NCI-H146 treated with DMSO at 0.1 percent for 48 hours (cell line): ENCODE data around the gene ROPN1B.

Experiments
- DNase-seq: peaks from one replicate; lab custom pipeline; 2025; ENCODE audit not compliant: unreplicated experiment; lab: John Stamatoyannopoulos, UW

ROPN1B gene

DNA sequence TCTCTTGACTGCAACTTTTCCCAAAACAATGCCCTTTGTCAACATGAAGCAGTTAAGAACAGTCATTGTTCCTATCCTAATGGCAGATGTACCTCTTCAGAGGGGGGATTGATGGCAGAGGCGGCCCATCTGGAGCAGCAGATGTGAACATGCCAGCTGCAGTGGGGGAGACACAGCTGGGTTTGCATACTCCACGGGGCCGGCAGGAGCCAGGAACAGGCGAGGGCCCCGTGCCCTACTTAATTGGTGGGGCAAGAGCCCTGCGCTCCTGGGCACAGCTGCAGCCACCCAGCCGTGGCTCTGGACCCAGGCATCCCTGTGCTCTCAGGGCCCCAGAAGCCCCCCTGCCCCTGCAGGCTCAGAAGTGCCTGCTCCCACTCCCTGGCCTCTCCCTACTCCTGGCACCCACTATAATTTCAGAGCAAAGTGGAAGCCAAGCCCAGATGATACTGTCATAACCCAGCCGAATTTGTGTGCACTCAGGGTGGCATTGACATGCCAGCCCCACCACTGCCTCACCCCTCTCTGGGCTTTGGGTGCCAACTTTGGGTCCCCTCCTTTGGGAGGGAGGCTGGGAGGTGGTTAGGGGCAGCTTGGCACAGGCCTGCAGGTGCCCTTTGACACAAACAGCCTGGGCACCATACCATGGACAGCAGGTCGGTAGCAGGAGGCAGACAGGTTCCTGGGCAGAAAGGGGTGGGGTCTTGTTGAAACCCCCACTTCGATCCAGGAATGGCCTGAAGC is 34.6 kb downstream of the ROPN1B start:
- no peak for DNase-seq

GRCh38 chr3:126004217-126004616 is 35.2 kb downstream of the ROPN1B start:
- no peak for DNase-seq

DNA sequence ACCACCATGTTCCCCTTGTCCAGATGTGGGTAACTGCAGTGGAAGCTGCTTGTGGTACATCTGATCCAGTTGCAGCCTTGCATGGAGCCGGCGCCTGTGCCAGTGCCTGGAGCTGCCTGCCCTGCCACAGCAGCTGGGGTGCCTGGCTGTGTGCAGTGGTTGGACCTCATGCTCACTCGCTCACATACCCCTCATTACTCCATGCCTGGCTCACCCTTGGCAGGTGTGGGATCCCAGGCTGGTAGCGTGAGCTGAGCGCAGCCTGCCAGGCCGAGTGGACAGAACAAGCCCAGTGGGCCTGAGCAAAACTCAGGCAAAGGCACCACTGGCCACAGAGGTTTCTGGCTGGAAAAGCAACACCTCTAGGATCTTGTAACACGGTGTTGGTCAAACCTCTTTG is 35.7 kb downstream of the ROPN1B start:
- DNase-seq: no peak

DNA sequence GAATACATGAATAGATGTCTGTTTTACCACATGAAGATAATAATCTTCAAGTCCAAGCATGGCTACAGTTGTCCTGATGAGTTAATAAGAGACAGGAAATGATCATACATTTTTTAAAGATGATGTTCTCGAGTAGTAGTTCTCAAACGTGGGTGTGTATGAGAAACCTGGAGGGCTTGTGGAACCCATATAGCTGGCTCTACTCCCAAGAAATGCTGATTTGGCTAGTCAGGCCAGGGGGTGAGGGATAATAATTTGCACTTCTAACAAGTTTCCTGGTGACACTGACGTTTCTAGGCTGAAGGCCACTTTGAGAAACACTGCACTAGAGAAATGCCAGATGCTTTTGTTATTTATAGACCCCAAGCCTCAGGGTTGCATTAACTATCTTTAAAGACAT is 37.0 kb downstream of the ROPN1B start:
- no peak for DNase-seq

- DNase-seq: no peak
Observed at GRCh38 chr3:126008219-126008618, 39.2 kb downstream of the ROPN1B start.

- no peak for DNase-seq
Observed at GRCh38 chr3:126009181-126009580, 40.2 kb downstream of the ROPN1B start.

DNA sequence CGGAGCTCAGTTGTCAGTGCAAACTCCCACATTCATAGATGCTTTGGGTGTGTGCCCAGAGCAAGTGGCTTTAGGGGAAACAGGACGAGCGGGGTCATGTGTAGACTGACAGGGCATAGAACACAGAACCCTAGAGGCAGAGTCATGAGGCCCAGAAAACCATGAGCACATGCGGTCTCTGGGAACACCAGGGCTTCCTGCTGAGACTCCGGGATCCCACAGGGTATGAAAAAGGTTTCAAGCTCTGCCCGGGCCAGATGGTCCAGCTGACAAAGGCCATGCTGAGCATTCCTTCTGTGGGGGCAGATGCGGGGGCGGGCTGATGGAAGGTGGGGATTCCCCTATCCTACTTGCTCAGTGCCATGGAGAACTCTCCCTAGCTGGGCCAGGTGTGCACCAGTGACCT is 44.8 kb downstream of the ROPN1B start:
- no peak for DNase-seq

DNA sequence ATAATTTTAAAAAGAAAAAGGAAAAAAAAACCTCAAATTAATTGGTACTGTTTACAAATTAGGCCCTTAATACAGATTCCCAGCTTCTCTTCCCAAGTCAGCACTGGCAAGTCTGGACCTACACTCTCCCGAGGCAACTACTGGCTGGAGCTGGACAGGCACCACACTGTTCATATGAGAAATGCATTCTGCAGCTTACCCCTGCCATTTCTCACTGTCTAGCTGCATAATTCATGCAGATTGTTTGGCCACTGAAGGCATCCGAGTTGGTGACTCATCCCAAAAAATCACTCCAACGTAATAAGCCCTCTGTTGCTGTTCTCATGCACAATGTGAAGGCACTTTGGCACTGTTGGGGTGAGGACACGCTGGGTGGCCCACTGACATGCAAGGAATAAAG is 45.3 kb downstream of the ROPN1B start:
- no peak for DNase-seq

GRCh38 chr3:126015075-126015474 is 46.1 kb downstream of the ROPN1B start:
- DNase-seq: no peak

- DNase-seq: no peak
Observed at GRCh38 chr3:126016616-126017015, 47.6 kb downstream of the ROPN1B start.

DNA sequence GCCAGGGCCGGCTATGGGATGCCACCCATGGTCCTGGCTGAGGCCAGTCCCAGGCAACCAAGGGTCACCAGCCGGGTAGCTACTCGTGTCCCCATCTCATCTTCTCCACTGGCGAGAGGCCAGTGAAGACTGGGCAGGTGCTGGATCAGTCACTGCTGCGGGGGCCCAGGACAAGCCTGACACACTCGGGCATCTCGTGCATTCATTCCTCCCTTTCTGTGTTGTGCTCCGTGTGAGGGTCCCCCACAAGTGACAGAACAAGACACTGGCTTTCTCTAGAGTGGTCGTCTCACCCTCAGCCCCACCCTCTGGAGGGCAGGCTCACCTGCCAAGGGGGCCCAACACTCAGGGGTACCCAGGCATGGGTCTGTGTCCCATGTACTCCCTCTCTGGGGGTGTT is 48.4 kb downstream of the ROPN1B start:
- no peak for DNase-seq

GRCh38 chr3:126018545-126018944 is 49.6 kb downstream of the ROPN1B start:
- DNase-seq: no peak

DNA sequence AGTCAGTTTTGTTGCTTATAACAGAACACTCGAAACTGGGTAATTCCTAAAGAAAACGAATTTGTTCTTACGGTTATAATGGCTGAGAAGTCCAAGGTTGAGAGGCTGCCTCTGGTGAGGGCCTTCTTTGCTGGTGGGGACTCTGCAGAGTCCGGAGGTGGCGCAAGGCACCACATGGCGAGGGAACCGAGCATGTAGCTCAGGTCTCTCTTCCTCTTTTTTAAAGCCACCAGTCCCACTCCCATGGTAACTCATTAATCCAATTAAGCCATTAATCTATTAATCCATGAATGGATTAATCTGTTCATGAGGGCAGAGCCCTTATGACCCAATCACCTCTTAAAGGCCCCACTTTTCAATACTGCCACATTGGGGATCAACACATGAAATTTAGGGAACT is 50.0 kb downstream of the ROPN1B start:
- DNase-seq: no peak

DNA sequence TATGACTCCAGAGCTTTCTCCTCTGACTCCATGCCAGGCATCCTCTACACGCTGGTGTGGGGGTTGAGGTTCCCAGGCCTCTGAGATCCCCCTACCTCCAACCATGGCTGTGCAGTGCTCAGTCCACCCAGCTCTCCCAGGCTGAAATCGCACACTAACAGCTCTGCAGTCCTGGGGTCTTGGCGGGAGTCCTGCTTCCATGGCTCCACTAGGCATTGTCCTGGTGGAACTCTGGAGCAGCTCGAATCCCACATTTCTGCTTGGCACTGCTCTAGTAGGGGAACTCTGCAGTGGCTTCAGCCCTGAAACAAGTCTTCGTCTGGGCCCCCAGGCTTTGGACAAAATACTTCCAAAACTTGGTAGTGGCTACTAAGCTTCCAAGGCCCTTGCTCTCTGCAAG is 50.7 kb downstream of the ROPN1B start:
- DNase-seq: no peak

DNA sequence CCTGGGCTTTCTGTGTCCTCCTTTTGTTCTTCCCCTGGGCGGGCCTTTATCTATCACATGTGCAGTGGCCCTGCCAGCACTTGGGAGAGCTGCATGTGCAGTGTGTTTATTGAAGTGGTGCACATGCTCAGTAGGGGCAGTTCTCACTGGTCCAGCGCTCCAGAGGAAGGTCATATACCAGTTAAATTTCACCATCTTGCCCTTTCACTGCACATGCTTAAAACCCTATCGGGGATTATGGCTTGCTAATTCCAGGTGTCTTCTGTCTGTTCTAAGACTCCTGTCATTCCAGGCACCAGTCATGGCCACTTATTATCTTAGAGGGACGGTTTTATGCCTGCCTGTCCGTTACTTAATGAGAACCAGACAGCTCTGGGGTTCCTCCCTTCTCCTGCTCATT is 52.2 kb downstream of the ROPN1B start:
- no peak for DNase-seq

- DNase-seq: no peak
Observed at GRCh38 chr3:126021702-126022101, 52.7 kb downstream of the ROPN1B start.

DNA sequence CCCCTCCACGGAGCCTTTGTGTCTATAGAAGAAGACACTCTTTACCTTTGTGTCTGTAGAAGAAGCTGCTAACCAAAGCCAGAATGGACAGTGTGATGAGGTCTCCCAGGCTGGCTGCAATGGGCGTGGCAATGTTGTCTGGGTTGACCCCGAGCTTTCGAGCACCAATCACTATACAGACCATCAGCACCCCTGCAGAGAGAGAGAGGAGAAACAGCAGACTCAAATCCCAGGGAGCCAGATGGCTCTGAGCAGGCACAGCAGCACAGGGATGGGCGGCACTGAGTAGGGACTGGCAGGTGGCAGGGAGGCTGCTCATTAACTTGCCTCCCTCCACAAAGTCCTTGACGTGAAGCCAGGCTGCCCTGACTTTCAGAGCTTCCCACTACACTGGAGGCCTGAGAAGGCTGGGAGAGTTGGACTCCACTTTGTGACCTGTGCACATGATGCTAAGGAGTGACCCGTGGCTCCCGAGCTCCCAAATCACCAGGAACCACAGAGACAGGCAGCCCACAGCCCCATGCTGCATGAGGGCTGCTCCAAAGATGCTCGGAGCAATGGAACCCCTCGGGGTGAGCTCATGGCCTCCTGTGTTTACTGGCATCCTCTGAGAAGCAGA is 53.9 kb downstream of the ROPN1B start:
- DNase-seq: no peak

DNA sequence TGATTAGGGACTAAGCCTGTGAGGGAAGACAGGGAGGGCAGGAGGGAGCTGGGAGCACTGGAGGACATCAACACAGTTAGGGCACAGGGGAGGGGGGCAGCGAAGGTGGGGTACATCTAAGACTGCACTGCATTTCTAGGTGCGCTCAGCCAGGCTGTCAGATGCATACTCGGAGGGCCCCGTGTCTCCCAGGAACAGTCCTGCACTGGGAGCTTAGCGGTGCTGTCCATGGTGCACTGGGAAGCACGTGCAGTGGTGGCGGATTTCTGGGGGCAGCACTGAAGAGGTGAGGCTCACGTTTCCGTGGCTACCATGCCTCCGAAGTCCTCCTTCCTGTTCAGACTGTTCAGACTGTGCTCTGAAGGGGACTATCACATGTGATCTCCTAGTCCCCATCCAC is 54.4 kb downstream of the ROPN1B start:
- DNase-seq: no peak

- no peak for DNase-seq
Observed at GRCh38 chr3:126024049-126024854, 55.3 kb downstream of the ROPN1B start.

GRCh38 chr3:126025116-126025729 is 56.2 kb downstream of the ROPN1B start:
- no peak for DNase-seq

DNA sequence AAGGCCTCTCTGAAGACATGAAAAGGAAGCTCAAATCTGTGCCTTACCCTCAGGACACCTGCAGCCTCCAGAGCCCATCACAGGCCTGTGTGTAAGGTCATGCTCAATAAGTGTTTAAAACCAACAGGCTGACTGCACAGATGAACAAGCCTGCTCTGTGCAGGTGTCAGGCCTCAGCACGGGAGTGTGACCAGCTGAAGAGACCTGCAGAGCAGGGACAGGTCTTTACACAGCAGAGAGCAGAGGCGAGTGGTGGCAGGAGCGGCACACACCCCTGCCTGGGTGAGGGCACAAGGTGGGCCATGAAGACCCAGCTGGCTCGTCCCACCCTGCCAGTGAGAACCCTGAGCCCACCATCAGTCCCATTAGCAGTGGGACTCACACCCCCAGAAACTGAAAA is 56.9 kb downstream of the ROPN1B start:
- DNase-seq: no peak

DNA sequence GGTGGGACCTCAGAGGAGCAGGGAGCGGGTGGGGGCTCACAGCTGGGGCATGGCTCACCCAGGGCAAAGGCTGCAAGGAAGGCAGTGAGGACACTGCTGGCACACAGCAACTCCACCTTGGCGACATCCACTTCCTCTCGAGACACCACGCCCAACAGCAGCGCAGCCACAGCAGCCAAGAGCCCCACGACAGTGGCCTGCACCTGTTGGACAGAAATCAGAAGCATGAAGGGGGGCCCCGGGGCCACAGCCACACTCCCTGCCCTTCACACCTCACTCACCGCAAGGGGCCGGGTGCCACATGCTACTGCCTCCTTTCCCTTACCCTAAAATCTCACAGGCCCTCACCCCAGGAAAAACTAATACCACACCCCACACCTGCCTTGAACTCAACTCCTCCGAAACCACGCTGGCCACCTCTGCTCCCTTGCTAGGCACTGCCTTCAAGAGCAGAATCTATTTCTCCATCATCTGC is 57.3 kb downstream of the ROPN1B start:
- no peak for DNase-seq
